T-helper 1 cell (primary cell): ENCODE measurements around the gene TRPC4AP.
"Not testable (repeated sequence)": the region's sequence is repeated elsewhere in the genome, so short reads cannot be mapped to it uniquely, and the experiment has no call there.

Experiments
- DNase-seq, 5 donors: peaks; one replicate each; pipeline ENCODE4 v3.0.0-alpha.2; 2012 to 2020

The TRPC4AP gene

GRCh38 chr20:35055445-35056276, 36.9 kb downstream of the TRPC4AP start:
- peak in 1 of 5 donors; percentile 68 for DNase-seq

- peak in 1 of 5 donors; percentile 28 for DNase-seq
Measured at GRCh38 chr20:35054814-35055213, 37.8 kb downstream of the TRPC4AP start.

GRCh38 chr20:35052616-35053015, 40.0 kb downstream of the TRPC4AP start:
- DNase-seq: not testable (repeated sequence)

- no peak for DNase-seq
Measured at GRCh38 chr20:35049776-35050352, 42.7 kb downstream of the TRPC4AP start.

- no peak for DNase-seq
Measured at GRCh38 chr20:35048739-35049138, 43.9 kb downstream of the TRPC4AP start.

GRCh38 chr20:35042268-35042667, 50.3 kb downstream of the TRPC4AP start:
- DNase-seq: no peak

- DNase-seq: no peak
Measured at GRCh38 chr20:35040646-35041045, 52.0 kb downstream of the TRPC4AP start.

GRCh38 chr20:35039846-35040489, 52.6 kb downstream of the TRPC4AP start:
- DNase-seq: no peak

GRCh38 chr20:35039146-35039545, 53.5 kb downstream of the TRPC4AP start:
- no peak for DNase-seq

- DNase-seq: no peak
Measured at GRCh38 chr20:35034145-35034544, 58.5 kb downstream of the TRPC4AP start.

- no peak for DNase-seq
Measured at GRCh38 chr20:35030136-35030535, 62.5 kb downstream of the TRPC4AP start.

- DNase-seq: no peak
Measured at GRCh38 chr20:35027301-35027700, 65.3 kb downstream of the TRPC4AP start.

GRCh38 chr20:35025116-35025515, 67.5 kb downstream of the TRPC4AP start:
- no peak for DNase-seq

- DNase-seq: no peak
Measured at GRCh38 chr20:35023624-35024023, 69.0 kb downstream of the TRPC4AP start.

- DNase-seq: no peak
Measured at GRCh38 chr20:35021831-35022230, 70.8 kb downstream of the TRPC4AP start.

- no peak for DNase-seq
Measured at GRCh38 chr20:35021063-35021462, 71.5 kb downstream of the TRPC4AP start.

- no peak for DNase-seq
Measured at GRCh38 chr20:35020108-35020928, 72.3 kb downstream of the TRPC4AP start.

GRCh38 chr20:35018590-35019371, 73.8 kb downstream of the TRPC4AP start:
- DNase-seq: no peak

- no peak for DNase-seq
Measured at GRCh38 chr20:35017099-35017835, 75.3 kb downstream of the TRPC4AP start.

GRCh38 chr20:35015863-35016193, 76.8 kb downstream of the TRPC4AP start:
- DNase-seq: no peak

- no peak for DNase-seq
Measured at GRCh38 chr20:35014537-35014936, 78.1 kb downstream of the TRPC4AP start.
